Panc1 (cell line): Measurements from ENCODE around the gene CCDC144A.
"Not testable (repeated sequence)": the region's sequence is repeated elsewhere in the genome, so short reads cannot be mapped to it uniquely, and the experiment has no call there.

Experiments used
- POLR2AphosphoS5 ChIP-seq: IDR thresholded peaks from 2 replicates; pipeline ENCODE4 v1.6.1; 2012; ENCODE audit warnings: mild to moderate bottlenecking, low read depth, low read length, moderate library complexity
- SIN3A ChIP-seq: IDR thresholded peaks from 2 replicates; pipeline ENCODE4 v1.6.1; 2012; ENCODE audit warnings: low read depth, mild to moderate bottlenecking, low read length, moderate library complexity, borderline replicate concordance; ENCODE audit not compliant: insufficient read depth
- TF ChIP-seq, protein P1 (sequence below): fragments of 450-650 bp; IDR thresholded peaks from 2 replicates; pipeline ENCODE4 v1.5.1; 2017; ENCODE audit warnings: mild to moderate bottlenecking
- TF ChIP-seq, protein P2 (sequence below), 2 experiments: IDR thresholded peaks; 2 replicates each; pipeline ENCODE4 v1.6.1; 2011 to 2012; ENCODE audit warnings: low read depth in 2 of 2, control low read depth in 1 of 2, low read length in 1 of 2, mild to moderate bottlenecking in 1 of 2, moderate library complexity in 1 of 2; ENCODE audit not compliant: insufficient read depth in 1 of 2

DNA sequence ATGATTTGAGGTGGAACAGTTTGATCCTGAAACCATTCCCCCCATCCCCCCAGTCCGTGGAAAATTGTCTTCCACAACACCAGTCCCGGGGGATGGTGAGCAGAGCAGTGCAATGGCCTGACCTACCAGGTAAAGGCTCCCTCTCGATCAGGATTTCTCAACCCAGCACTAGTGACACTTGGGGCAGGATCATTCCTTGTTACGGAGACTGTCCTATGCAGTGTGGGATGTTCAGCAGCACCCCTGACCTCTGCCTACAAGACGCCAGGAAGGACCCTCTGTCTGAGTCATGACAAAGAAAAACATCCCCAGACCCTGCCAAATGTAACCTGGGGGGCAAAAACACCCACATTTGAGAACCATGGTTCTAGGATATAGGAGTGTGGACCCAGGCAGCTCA is 114.8 kb downstream of the CCDC144A start:
- TF ChIP-seq SIN3A, POLR2AphosphoS5: not testable (repeated sequence)
- TF ChIP-seq, protein P1, sequence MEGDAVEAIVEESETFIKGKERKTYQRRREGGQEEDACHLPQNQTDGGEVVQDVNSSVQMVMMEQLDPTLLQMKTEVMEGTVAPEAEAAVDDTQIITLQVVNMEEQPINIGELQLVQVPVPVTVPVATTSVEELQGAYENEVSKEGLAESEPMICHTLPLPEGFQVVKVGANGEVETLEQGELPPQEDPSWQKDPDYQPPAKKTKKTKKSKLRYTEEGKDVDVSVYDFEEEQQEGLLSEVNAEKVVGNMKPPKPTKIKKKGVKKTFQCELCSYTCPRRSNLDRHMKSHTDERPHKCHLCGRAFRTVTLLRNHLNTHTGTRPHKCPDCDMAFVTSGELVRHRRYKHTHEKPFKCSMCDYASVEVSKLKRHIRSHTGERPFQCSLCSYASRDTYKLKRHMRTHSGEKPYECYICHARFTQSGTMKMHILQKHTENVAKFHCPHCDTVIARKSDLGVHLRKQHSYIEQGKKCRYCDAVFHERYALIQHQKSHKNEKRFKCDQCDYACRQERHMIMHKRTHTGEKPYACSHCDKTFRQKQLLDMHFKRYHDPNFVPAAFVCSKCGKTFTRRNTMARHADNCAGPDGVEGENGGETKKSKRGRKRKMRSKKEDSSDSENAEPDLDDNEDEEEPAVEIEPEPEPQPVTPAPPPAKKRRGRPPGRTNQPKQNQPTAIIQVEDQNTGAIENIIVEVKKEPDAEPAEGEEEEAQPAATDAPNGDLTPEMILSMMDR, result not testable (repeated sequence)
- TF ChIP-seq, protein P2, sequence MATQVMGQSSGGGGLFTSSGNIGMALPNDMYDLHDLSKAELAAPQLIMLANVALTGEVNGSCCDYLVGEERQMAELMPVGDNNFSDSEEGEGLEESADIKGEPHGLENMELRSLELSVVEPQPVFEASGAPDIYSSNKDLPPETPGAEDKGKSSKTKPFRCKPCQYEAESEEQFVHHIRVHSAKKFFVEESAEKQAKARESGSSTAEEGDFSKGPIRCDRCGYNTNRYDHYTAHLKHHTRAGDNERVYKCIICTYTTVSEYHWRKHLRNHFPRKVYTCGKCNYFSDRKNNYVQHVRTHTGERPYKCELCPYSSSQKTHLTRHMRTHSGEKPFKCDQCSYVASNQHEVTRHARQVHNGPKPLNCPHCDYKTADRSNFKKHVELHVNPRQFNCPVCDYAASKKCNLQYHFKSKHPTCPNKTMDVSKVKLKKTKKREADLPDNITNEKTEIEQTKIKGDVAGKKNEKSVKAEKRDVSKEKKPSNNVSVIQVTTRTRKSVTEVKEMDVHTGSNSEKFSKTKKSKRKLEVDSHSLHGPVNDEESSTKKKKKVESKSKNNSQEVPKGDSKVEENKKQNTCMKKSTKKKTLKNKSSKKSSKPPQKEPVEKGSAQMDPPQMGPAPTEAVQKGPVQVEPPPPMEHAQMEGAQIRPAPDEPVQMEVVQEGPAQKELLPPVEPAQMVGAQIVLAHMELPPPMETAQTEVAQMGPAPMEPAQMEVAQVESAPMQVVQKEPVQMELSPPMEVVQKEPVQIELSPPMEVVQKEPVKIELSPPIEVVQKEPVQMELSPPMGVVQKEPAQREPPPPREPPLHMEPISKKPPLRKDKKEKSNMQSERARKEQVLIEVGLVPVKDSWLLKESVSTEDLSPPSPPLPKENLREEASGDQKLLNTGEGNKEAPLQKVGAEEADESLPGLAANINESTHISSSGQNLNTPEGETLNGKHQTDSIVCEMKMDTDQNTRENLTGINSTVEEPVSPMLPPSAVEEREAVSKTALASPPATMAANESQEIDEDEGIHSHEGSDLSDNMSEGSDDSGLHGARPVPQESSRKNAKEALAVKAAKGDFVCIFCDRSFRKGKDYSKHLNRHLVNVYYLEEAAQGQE (IDR thresholded peaks at IDR 0.05; ENCODE audit: insufficient read depth in 1 of 2, low read depth in 2 of 2, low read length in 1 of 2), result not testable (repeated sequence)
